SW 1271 (cell line): Measurements from ENCODE around the gene NDC1.
"Not testable (repeated sequence)": the region's sequence is repeated elsewhere in the genome, so short reads cannot be mapped to it uniquely, and the experiment has no call there.

ENCODE experiments used
- DNase-seq, 2 experiments: peaks; one replicate each; lab custom pipeline; 2025; lab: John Stamatoyannopoulos, UW

The NDC1 gene, protein sequence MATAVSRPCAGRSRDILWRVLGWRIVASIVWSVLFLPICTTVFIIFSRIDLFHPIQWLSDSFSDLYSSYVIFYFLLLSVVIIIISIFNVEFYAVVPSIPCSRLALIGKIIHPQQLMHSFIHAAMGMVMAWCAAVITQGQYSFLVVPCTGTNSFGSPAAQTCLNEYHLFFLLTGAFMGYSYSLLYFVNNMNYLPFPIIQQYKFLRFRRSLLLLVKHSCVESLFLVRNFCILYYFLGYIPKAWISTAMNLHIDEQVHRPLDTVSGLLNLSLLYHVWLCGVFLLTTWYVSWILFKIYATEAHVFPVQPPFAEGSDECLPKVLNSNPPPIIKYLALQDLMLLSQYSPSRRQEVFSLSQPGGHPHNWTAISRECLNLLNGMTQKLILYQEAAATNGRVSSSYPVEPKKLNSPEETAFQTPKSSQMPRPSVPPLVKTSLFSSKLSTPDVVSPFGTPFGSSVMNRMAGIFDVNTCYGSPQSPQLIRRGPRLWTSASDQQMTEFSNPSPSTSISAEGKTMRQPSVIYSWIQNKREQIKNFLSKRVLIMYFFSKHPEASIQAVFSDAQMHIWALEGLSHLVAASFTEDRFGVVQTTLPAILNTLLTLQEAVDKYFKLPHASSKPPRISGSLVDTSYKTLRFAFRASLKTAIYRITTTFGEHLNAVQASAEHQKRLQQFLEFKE

GRCh38 chr1:53837924-53838653 lies at the start of gene NDC1:
TSS of gene NDC1 (minus strand) at chr1:53838296. CDS start at chr1:53838261, 35 bp downstream.
- peak; percentile 85 to 93 for DNase-seq

DNA sequence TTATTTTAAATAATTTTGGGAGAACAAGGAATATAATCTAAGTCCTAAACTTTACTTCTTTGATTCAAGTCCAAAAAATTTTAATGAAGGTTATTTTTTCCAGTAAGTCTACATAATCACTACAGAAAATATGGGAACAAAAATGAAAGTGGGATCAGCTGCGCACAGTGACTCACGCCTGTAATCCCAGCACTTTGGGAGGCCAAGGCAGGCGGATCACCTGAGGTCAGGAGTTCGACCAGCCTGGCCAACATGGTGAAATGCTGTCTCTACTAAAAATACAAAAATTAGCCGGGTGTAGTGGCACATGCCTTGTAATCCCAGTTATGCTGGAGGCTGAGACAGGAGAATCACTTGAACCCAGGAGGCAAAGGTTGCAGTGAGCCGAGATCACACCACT lies 45.5 kb upstream of the NDC1 start:
- not testable (repeated sequence) for DNase-seq

- DNase-seq, result not testable (repeated sequence)
Measured at GRCh38 chr1:53881853-53882252, 43.8 kb upstream of the NDC1 start.

GRCh38 chr1:53878492-53879105 lies 40.5 kb upstream of the NDC1 start:
- DNase-seq, result peak in 1 of 2 experiments; percentile 45

DNA sequence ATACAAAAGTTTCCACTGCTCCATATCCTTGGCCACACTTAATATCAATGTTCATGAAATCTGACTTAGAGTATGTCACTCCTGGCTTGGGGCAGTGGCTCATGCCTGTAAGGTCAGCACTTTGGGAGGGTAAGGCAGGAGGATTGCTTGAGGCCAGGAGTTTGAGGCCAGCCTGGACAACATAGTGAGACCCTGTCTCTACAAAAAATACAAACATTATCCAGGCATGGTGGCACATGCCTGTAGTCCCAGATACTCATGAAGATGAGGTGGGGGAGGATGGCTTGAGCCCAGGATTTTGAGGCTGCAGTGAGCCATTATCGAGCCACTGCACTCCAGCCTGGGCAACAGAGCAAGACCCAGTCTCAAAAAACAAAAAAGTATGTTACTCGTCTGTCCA lies 37.1 kb upstream of the NDC1 start:
- not testable (repeated sequence) for DNase-seq

- DNase-seq, result no peak
Measured at GRCh38 chr1:53871773-53872484, 33.8 kb upstream of the NDC1 start.

GRCh38 chr1:53871221-53871620 lies 33.1 kb upstream of the NDC1 start:
- DNase-seq, result no peak

DNA sequence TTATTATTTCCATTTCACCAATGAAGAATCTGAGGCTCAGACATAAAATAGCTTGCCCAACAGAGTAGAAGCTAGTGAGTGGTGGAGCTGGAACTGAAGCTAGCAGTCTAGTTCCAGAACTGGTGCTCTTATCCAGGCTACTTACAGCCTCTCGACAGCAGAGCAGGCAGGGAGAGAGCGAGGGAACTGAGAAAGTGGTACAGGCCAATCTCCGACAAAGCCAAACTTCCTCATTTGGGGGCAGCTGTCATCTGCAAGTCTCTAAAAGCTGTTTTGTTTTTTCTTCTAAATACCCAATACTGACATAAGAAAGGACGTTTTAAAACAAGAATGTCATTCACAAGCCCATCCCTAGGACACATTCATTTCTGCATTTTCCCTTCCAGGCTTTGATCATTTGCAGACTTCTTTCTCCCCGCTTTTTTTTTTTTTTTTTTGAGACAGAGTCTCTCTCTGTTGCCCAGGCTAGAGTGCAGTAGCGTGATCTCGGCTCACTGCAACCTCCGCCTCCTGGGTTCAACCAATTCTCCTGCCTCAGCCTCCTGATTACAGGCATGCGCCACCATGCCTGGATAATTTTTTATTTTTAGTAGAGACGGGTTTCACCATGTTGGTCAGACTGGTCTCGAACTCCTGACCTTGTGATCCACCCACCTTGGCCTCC lies 31.5 kb upstream of the NDC1 start:
- DNase-seq, result no peak

DNA sequence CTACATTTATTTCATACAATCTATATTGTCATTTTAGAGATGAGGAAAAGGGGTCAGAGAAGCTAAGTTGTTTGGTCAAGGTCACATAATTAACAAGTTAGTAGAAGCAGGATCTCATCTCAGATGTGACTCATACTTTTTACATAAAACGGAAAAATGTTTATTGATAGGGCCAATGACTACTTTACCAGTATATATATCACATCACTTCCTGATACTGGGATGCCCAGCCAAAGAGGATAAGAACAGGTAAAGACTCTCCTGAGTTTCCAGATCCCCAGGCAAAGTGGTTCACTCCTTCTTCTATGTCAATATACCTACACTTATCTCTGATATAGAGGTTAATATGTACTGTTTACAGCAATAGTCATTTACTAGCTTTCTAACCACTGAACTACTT lies 30.5 kb upstream of the NDC1 start:
- no peak for DNase-seq

GRCh38 chr1:53862507-53862906 lies 24.4 kb upstream of the NDC1 start:
- DNase-seq, result no peak

DNA sequence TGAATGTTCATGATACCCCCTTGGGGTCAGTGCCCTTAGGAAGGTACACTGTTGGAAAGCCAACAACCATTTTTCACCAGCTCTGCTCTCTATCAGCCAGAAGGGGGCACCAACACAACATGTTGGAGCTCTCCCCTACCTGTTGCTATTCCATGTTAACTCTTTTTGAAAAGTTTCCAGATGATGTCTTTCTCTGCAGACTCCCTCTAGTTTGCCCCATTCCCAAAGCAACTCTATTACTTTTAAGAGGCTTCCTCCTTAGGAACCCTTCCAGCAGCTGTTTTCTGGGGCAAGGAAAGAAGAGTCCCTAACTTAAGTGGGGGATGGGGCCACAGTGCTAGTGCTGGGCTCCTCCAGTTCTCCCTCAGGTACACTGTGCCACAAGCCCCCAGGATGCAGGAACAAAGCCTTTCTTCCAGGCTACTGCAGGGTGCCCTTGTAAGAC lies 22.9 kb upstream of the NDC1 start:
- DNase-seq, result peak in 1 of 2 experiments; percentile 29

- no peak for DNase-seq
Measured at GRCh38 chr1:53851571-53852285, 13.6 kb upstream of the NDC1 start.

- DNase-seq, result no peak
Measured at GRCh38 chr1:53850082-53850673, 12.1 kb upstream of the NDC1 start.

DNA sequence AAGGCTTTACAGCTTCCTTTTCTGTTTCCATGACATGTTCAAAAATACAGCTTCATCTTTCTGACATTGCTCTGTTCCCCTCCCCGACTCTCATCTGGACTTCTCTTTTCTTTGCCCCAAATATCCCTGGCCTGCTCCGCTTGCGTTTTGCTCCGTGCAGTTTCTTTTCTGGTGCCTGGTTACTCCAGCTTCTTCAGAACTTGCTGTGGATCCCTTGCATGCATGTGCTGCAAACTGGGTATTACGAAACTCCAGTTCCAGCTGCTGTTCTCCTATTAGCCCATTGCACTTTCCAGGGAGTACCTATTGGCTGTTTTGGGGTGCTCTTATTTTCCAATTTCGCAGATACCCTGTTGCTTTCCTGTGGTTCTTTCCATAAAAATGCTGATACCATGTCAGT lies 9.9 kb upstream of the NDC1 start:
- no peak for DNase-seq

GRCh38 chr1:53842347-53842746 lies 4.3 kb upstream of the NDC1 start:
- DNase-seq, result no peak

DNA sequence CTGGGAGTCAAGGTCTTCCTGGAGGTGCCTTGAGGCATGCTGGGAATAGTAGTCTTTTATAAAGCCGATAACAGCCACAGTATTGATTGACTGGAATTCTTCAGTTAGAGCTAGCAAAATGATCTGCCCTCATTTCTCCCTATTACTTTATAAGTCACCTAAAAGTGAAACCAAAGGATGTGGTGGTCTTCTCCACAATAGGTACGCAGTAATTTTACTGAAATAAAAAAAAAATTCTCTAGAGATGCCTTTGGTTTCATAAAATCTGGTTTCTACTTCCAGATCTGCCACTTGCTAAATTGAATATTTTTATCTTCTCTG lies 518 bp upstream of the NDC1 start:
- no peak for DNase-seq

GRCh38 chr1:53837646-53837923 lies 511 bp downstream of the NDC1 start:
- DNase-seq, result peak in 1 of 2 experiments; percentile 25

DNA sequence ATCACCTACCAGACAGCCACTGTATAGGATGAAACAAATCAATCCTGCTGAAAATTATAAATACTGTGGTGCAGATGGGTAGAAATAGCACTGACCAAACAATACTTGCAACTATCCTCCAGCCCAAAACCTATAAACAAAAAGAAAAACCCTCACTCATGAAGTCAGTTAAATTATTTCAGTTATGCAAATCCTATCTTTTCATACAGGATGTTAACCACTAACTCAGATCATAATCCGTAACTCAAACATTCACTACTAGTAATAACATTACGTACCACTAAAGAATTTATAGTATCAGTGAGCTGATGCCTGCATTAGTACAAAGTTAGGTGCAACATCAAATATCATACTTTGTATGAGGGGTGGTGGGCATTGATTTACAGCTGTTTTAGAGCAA lies 2.6 kb downstream of the NDC1 start:
- DNase-seq, result no peak

GRCh38 chr1:53834776-53835175 lies 3.3 kb downstream of the NDC1 start:
- no peak for DNase-seq

- DNase-seq, result no peak
Measured at GRCh38 chr1:53833393-53833792, 4.7 kb downstream of the NDC1 start.
